K562 (cell line): ENCODE data around the gene HMGXB3. TPM values are rescaled to one million over a fixed set of nuclear protein-coding genes. Genes with fewer than 3 reads are reported as not detected.

Experiments used
- ATAC-seq: fragments of 200-7000 bp; cut with Tn5 transposase; 3 replicates; pipeline ENCODE4 v1.9.1; 2020; ENCODE audit warnings: moderate library complexity
- BruUV-seq: library from RNA; stranded (reverse); fragments of 400-500 nt; replicated peaks from 2 replicates; lab custom pipeline; 2021; lab: Mats Ljungman, UMichigan
- CTCF ChIA-PET: fragments of 300-600 bp; formaldehyde crosslinking; extraction: SDS; loops from one replicate; lab custom pipeline; 2021; ENCODE audit warnings: low intra/inter-chr PET ratio; lab: Yijun Ruan, JAX
- POLR2A ChIA-PET: fragments of 300-600, 350-650 bp; sonication (Branson Sonifier 250); formaldehyde crosslinking; extraction: SDS; loops from one replicate; lab custom pipeline; 2021; ENCODE audit warnings: antibody characterized with exemption, inconsistent platforms; lab: Yijun Ruan, JAX
- DNase-seq, 4 experiments: peaks; one replicate each; pipeline versions ENCODE4 v3.0.0 to v3.0.0-alpha.2; 2011 to 2018; ENCODE audit warnings: low spot score in 3 of 4, mixed read lengths in 3 of 4; ENCODE audit errors: extremely low read depth in 1 of 4
- FAIRE-seq: peaks from 2 replicates; lab custom pipeline; 2011; peaks lifted over from hg19 to GRCh38; lab: Jason Lieb, UNC
- H2AFZ ChIP-seq: 2 replicates; pipeline ENCODE4 v1.6.0; 2011; ENCODE audit warnings: low read depth, low read length, control low read depth, inconsistent platforms
- H3K27ac ChIP-seq: fragments of 200-600 bp; 3 replicates; pipeline ENCODE4 v1.8.0; 2011; ENCODE audit warnings: low read depth, mild to moderate bottlenecking, control low read depth, inconsistent platforms, low read length, moderate library complexity, mixed read lengths; ENCODE audit errors: extremely low read depth
- H3K27me3 ChIP-seq, 2 experiments: fragments of 300-600 bp in 1 of 2; 2 replicates in 1 of 2; 3 replicates in 1 of 2; pipeline versions ENCODE4 v1.6.0 to v1.8.0; 2011; ENCODE audit warnings: inconsistent platforms in 2 of 2, low read length in 2 of 2, mild to moderate bottlenecking in 1 of 2, mixed read lengths in 1 of 2, moderate library complexity in 1 of 2; ENCODE audit not compliant: control insufficient read depth in 2 of 2, insufficient read depth in 2 of 2
- H3K36me3 ChIP-seq: fragments of 300-600 bp; 3 replicates; pipeline ENCODE4 v1.8.0; 2011; ENCODE audit warnings: mild to moderate bottlenecking, low read length, inconsistent platforms; ENCODE audit not compliant: control insufficient read depth, insufficient read depth
- H3K4me1 ChIP-seq, 2 experiments: fragments of 200-600 bp in 1 of 2; replicated peaks in 1 of 2; 2 replicates in 1 of 2; 3 replicates in 1 of 2; pipeline versions ENCODE4 v1.5.1 to v1.8.0; 2011; ENCODE audit warnings: inconsistent platforms in 2 of 2, low read length in 2 of 2, mild to moderate bottlenecking in 1 of 2, mixed read lengths in 1 of 2, moderate library complexity in 1 of 2; ENCODE audit not compliant: control insufficient read depth in 2 of 2, insufficient read depth in 2 of 2
- H3K4me2 ChIP-seq: 2 replicates; pipeline ENCODE4 v1.6.1; 2011; ENCODE audit warnings: low read length, control low read depth, inconsistent platforms, mixed read lengths; ENCODE audit not compliant: insufficient read depth
- H3K4me3 ChIP-seq: fragments of 200-600 bp; sonication (generic), shearing (Covaris generic); 2 replicates; pipeline ENCODE4 v1.5.1; 2016; ENCODE audit warnings: control low read depth, inconsistent platforms
- H3K79me2 ChIP-seq: fragments of 200-600 bp; 3 replicates; pipeline ENCODE4 v1.8.0; 2011; ENCODE audit warnings: low read length, inconsistent platforms; ENCODE audit not compliant: control insufficient read depth, insufficient read depth
- H3K9ac ChIP-seq, 2 experiments: 2 replicates each; pipeline versions ENCODE4 v1.6.0 to v1.6.1; 2011; ENCODE audit warnings: low read depth in 2 of 2, low read length in 2 of 2, control low read depth in 1 of 2, inconsistent platforms in 1 of 2, mild to moderate bottlenecking in 1 of 2, mixed read lengths in 1 of 2; ENCODE audit not compliant: insufficient read depth in 1 of 2
- H3K9me1 ChIP-seq: one replicate; pipeline ENCODE4 v1.6.0; 2011; ENCODE audit warnings: inconsistent platforms, mild to moderate bottlenecking, low read length, moderate library complexity; ENCODE audit not compliant: control insufficient read depth, insufficient read depth
- H3K9me3 ChIP-seq: replicated peaks from 2 replicates; pipeline ENCODE4 v1.5.1; 2011; ENCODE audit warnings: low read depth, low read length, inconsistent platforms; ENCODE audit not compliant: control insufficient read depth, insufficient read depth
- H4K20me1 ChIP-seq: replicated peaks from 2 replicates; pipeline ENCODE4 v1.6.1; 2011; ENCODE audit warnings: low read length, inconsistent platforms, mixed read lengths; ENCODE audit not compliant: control insufficient read depth, insufficient read depth
- ARNT ChIP-seq, 2 experiments: fragments of 450-650 bp; IDR thresholded peaks; 2 replicates each; pipeline ENCODE4 v1.6.1; 2016; ENCODE audit warnings: mild to moderate bottlenecking in 1 of 2
- CREBBP ChIP-seq: IDR thresholded peaks from one replicate; pipeline ENCODE4 v1.6.1; 2012; ENCODE audit warnings: low read depth, mild to moderate bottlenecking, control low read depth, inconsistent platforms, low read length
- HCFC1 ChIP-seq: IDR thresholded peaks from 2 replicates; pipeline ENCODE4 v1.6.1; 2012; ENCODE audit warnings: low read depth, low read length, improper control_type of control experiment
- NFIC ChIP-seq: fragments of 450-650 bp; IDR thresholded peaks from 2 replicates; pipeline ENCODE4 v1.6.1; 2017; ENCODE audit warnings: mild to moderate bottlenecking, inconsistent platforms
- WGBS: fragments of 100-300 bp; shearing (Covaris generic); methylation state at CpG from one replicate; pipeline ENCODE4 v1.1.6; 2016; ENCODE audit warnings: low coverage, mixed read lengths; ENCODE audit not compliant: insufficient coverage; ENCODE audit errors: missing lambda C conversion rate; 5-methylcytosine and 5-hydroxymethylcytosine counted together
- in situ Hi-C: fragments of 300-500 bp; cut with MboI; formaldehyde crosslinking; loops from 4 replicates; pipeline ENCODE4 v1.15.0; 2018; ENCODE audit warnings: inconsistent platforms, mixed read lengths
- intact Hi-C: fragments of 100-400 bp; cut with micrococcal nuclease; formaldehyde crosslinking; loops from 2 replicates; pipeline ENCODE4 v1.14.2; 2022
- polyA plus RNA-seq, 8 experiments: library from polyadenylated mRNA; depleted of rRNA in 4 of 8; stranded (reverse) in 5 of 8; unstranded in 3 of 8; fragments of >200 nt; fragmentation: Nextera tagmentation in 2 of 8; fragmentation: Illumina TruSeq in 1 of 8; extraction: Ambion mirVana in 2 of 8; extraction: Trizol in 1 of 8; gene quantifications; 2 replicates each; pipeline versions ENCODE4 v1.2.1 to v1.2.3, GENCODE V29; 2011 to 2014; ENCODE audit warnings: inconsistent platforms in 1 of 8, missing spikeins in 1 of 8
- total RNA-seq, 7 experiments: library from RNA; depleted of rRNA in 6 of 7; stranded (reverse); fragments of >200 nt in 6 of 7; fragmentation: Illumina TruSeq in 2 of 7; extraction: Trizol in 2 of 7; gene quantifications; 2 replicates each; pipeline versions ENCODE4 v1.2.1 to v1.2.3, GENCODE V29; 2011 to 2021; ENCODE audit warnings: low replicate concordance in 1 of 7
- TF ChIP-seq, protein P1 (sequence below): fragments of 250-450 bp; sonication (Bioruptor Pico); IDR thresholded peaks from 2 replicates; pipeline ENCODE4 v1.4.0; 2020
- TF ChIP-seq, protein P2 (sequence below): IDR thresholded peaks from 3 replicates; pipeline ENCODE4 v1.6.1; 2011; ENCODE audit warnings: borderline replicate concordance, mild to moderate bottlenecking, moderate library complexity; ENCODE audit not compliant: insufficient read length; ENCODE audit errors: extremely low read depth
- TF ChIP-seq, protein P3 (sequence below): fragments of 250-450 bp; sonication (Bioruptor Pico); IDR thresholded peaks from 2 replicates; pipeline ENCODE4 v1.5.1; 2021; ENCODE audit warnings: mild to moderate bottlenecking
- TF ChIP-seq, protein P4 (sequence below): fragments of 450-650 bp; IDR thresholded peaks from 2 replicates; pipeline ENCODE4 v1.6.1; 2016

Gene HMGXB3
- total and polyA plus RNA-seq, 9 of the 15 experiments (the other 6 are each of a cell fraction or from before 2014, with no cell fraction given): 1.8 to 44.1 (median 32.2) TPM

DNA sequence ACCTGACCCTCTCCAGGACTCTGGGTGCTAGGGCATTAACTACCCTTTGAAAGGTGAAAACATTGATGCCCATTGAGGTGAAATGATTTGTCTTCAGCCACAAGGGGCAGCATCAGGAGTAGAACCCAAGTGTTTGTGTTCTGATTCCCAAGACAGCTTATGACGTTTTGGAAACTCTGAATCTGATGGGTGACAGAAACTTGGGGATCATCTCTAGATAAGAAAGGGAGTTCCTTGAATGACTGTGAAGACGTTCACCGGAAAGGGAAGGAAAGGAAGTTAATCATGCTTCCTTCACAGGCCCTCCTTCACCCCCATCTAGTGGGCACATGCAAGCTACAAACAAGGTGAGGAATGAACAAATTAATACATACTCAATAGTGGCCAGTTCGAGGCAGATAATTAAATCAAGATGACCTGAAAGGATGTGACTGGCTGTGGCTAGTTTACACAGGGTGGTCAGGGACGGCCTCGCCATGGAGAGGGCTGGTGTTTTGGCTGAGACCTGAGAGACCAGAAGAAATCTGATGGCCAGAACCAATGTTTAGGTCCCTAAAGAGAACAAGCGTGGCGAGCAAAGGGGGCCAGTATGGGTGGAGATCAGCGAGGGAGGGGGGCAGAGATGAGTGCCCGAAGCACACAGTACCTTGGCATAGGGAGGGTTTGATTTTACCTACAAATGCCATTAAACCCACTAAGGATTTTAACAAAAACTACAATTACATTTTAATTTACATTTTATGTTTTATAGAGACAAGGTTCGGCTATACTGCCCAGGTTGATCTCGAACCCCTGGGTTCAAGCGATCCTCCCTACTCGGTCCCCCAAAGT lies 40.9 kb upstream of the HMGXB3 start:
- BruUV-seq: no TSS peak
- Histone ChIP-seq H3K4me2 (peak overlapping the region; percentile 73), H3K9me3 (no peaks in the 10 kb centered on the region), H2AFZ (peak overlapping the region; percentile 90), H3K9ac (peak overlapping the region; percentile 70 to 91; a peak in 3 of 4 replicates), H3K4me1 (peaks cover 14 to 21% of the 10 kb centered on the region in 2 experiments; a peak in 4 of 5 replicates), H3K27me3 (no peaks in the 10 kb centered on the region), H4K20me1 (no peaks in the 10 kb centered on the region), H3K9me1 (no peaks in the 10 kb centered on the region), H3K4me3 (peak overlapping the region; percentile 66), H3K79me2 (0 out of 3 replicates have a peak, but pooled peaks cover 4% of the 10 kb centered on the region), H3K36me3 (no peaks in the 10 kb centered on the region), H3K27ac (peak overlapping the region; percentile 84)
- DNase-seq: peak; percentile 55 to 79 (median 60)
- peak; percentile 92 for FAIRE-seq
- ATAC-seq: peak; percentile 12
- ChIA-PET POLR2A (interaction anchor here (0.6 to 2.4 kb wide), 21 partner anchors 8 to 489 kb away, joined by 3 to 12 read pairs (median 4); no protein-coding TSS in a partner anchor), CTCF (interaction anchor here (0.6 to 5.1 kb wide), 4 partner anchors 107 to 323 kb away, joined by 3 to 59 read pairs (median 4); no protein-coding TSS in a partner anchor)
- intact Hi-C loops (loop anchor here (1.0 to 5.0 kb wide), 3 partner anchors 57 to 323 kb away; no protein-coding TSS in a partner anchor), in situ Hi-C loops (loop anchor here (10.0 kb wide), 1 partner anchor 105 kb away; no protein-coding TSS in a partner anchor)
- 23% methylated on average over 14 of the region's 14 CpGs for WGBS
- TF ChIP-seq CREBBP: no peak
- TF ChIP-seq, protein P1, sequence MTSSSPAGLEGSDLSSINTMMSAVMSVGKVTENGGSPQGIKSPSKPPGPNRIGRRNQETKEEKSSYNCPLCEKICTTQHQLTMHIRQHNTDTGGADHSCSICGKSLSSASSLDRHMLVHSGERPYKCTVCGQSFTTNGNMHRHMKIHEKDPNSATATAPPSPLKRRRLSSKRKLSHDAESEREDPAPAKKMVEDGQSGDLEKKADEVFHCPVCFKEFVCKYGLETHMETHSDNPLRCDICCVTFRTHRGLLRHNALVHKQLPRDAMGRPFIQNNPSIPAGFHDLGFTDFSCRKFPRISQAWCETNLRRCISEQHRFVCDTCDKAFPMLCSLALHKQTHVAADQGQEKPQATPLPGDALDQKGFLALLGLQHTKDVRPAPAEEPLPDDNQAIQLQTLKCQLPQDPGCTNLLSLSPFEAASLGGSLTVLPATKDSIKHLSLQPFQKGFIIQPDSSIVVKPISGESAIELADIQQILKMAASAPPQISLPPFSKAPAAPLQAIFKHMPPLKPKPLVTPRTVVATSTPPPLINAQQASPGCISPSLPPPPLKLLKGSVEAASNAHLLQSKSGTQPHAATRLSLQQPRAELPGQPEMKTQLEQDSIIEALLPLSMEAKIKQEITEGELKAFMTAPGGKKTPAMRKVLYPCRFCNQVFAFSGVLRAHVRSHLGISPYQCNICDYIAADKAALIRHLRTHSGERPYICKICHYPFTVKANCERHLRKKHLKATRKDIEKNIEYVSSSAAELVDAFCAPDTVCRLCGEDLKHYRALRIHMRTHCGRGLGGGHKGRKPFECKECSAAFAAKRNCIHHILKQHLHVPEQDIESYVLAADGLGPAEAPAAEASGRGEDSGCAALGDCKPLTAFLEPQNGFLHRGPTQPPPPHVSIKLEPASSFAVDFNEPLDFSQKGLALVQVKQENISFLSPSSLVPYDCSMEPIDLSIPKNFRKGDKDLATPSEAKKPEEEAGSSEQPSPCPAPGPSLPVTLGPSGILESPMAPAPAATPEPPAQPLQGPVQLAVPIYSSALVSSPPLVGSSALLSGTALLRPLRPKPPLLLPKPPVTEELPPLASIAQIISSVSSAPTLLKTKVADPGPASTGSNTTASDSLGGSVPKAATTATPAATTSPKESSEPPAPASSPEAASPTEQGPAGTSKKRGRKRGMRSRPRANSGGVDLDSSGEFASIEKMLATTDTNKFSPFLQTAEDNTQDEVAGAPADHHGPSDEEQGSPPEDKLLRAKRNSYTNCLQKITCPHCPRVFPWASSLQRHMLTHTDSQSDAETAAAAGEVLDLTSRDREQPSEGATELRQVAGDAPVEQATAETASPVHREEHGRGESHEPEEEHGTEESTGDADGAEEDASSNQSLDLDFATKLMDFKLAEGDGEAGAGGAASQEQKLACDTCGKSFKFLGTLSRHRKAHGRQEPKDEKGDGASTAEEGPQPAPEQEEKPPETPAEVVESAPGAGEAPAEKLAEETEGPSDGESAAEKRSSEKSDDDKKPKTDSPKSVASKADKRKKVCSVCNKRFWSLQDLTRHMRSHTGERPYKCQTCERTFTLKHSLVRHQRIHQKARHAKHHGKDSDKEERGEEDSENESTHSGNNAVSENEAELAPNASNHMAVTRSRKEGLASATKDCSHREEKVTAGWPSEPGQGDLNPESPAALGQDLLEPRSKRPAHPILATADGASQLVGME (CRISPR knock-in tag): no peak
- TF ChIP-seq, protein P2, sequence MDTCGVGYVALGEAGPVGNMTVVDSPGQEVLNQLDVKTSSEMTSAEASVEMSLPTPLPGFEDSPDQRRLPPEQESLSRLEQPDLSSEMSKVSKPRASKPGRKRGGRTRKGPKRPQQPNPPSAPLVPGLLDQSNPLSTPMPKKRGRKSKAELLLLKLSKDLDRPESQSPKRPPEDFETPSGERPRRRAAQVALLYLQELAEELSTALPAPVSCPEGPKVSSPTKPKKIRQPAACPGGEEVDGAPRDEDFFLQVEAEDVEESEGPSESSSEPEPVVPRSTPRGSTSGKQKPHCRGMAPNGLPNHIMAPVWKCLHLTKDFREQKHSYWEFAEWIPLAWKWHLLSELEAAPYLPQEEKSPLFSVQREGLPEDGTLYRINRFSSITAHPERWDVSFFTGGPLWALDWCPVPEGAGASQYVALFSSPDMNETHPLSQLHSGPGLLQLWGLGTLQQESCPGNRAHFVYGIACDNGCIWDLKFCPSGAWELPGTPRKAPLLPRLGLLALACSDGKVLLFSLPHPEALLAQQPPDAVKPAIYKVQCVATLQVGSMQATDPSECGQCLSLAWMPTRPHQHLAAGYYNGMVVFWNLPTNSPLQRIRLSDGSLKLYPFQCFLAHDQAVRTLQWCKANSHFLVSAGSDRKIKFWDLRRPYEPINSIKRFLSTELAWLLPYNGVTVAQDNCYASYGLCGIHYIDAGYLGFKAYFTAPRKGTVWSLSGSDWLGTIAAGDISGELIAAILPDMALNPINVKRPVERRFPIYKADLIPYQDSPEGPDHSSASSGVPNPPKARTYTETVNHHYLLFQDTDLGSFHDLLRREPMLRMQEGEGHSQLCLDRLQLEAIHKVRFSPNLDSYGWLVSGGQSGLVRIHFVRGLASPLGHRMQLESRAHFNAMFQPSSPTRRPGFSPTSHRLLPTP: no peak
- no peak for TF ChIP-seq NFIC
- TF ChIP-seq ARNT (IDR thresholded peaks at IDR 0.05): 0 out of 4 replicates have a peak, but pooled peaks of 1 of the 2 experiments have one; percentile 12
- TF ChIP-seq, protein P3, sequence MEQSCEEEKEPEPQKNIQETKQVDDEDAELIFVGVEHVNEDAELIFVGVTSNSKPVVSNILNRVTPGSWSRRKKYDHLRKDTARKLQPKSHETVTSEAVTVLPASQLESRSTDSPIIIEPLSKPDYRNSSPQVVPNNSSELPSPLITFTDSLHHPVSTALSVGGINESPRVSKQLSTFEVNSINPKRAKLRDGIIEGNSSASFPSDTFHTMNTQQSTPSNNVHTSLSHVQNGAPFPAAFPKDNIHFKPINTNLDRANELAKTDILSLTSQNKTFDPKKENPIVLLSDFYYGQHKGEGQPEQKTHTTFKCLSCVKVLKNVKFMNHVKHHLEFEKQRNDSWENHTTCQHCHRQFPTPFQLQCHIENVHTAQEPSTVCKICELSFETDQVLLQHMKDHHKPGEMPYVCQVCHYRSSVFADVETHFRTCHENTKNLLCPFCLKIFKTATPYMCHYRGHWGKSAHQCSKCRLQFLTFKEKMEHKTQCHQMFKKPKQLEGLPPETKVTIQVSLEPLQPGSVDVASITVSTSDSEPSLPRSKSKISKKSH (CRISPR knock-in tag): no peak
- TF ChIP-seq, protein P4, sequence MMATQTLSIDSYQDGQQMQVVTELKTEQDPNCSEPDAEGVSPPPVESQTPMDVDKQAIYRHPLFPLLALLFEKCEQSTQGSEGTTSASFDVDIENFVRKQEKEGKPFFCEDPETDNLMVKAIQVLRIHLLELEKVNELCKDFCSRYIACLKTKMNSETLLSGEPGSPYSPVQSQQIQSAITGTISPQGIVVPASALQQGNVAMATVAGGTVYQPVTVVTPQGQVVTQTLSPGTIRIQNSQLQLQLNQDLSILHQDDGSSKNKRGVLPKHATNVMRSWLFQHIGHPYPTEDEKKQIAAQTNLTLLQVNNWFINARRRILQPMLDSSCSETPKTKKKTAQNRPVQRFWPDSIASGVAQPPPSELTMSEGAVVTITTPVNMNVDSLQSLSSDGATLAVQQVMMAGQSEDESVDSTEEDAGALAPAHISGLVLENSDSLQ: peak; percentile 82
- no peak; the same call in 1 of the 2 replicates for TF ChIP-seq HCFC1
